GM20431 (cell line): ENCODE measurements around the gene LPIN2.
"Not testable (repeated sequence)": the region's sequence is repeated elsewhere in the genome, so short reads cannot be mapped to it uniquely, and the experiment has no call there.

Source experiments
- in situ Hi-C: fragments of 300-500 bp; cut with MseI, MboI; formaldehyde crosslinking; loops from one replicate; pipeline ENCODE4 v1.15.0; 2020; ENCODE audit warnings: low sequenced_read_pairs; ENCODE audit not compliant: unreplicated experiment

The LPIN2 gene

GRCh38 chr18:3010086-3010485, 2.9 kb downstream of the LPIN2 start:
- in situ Hi-C loops = no loop called here

- in situ Hi-C loops = no loop called here
These were observed 4.4 kb downstream of the LPIN2 start for GRCh38 chr18:3008541-3008940.

- in situ Hi-C loops = no loop called here
These were observed 5.5 kb downstream of the LPIN2 start for GRCh38 chr18:3007491-3007890.

GRCh38 chr18:3005462-3005861, 7.5 kb downstream of the LPIN2 start:
- in situ Hi-C loops = no loop called here

- in situ Hi-C loops = not testable (repeated sequence)
These were observed 9.2 kb downstream of the LPIN2 start for GRCh38 chr18:3003766-3004165.

- in situ Hi-C loops = no loop called here
These were observed 10.2 kb downstream of the LPIN2 start for GRCh38 chr18:3002732-3003131.

- in situ Hi-C loops = no loop called here
These were observed 14.3 kb downstream of the LPIN2 start for GRCh38 chr18:2998644-2999043.

- in situ Hi-C loops = no loop called here
These were observed 14.9 kb downstream of the LPIN2 start for GRCh38 chr18:2997846-2998564.

GRCh38 chr18:2997429-2997828, 15.5 kb downstream of the LPIN2 start:
- in situ Hi-C loops = no loop called here

GRCh38 chr18:2994603-2995432, 18.1 kb downstream of the LPIN2 start:
- in situ Hi-C loops = no loop called here

- in situ Hi-C loops = no loop called here
These were observed 18.8 kb downstream of the LPIN2 start for GRCh38 chr18:2994020-2994589.

- in situ Hi-C loops = no loop called here
These were observed 19.7 kb downstream of the LPIN2 start for GRCh38 chr18:2992995-2993877.

GRCh38 chr18:2990956-2991640, 21.8 kb downstream of the LPIN2 start:
- in situ Hi-C loops = no loop called here

GRCh38 chr18:2987876-2988790, 24.8 kb downstream of the LPIN2 start:
- in situ Hi-C loops = no loop called here

GRCh38 chr18:2986150-2986865, 26.6 kb downstream of the LPIN2 start:
- in situ Hi-C loops = no loop called here

GRCh38 chr18:2985628-2986027, 27.3 kb downstream of the LPIN2 start:
- in situ Hi-C loops = no loop called here

GRCh38 chr18:2984703-2985261, 28.2 kb downstream of the LPIN2 start:
- in situ Hi-C loops = no loop called here

GRCh38 chr18:2984091-2984490, 28.9 kb downstream of the LPIN2 start:
- in situ Hi-C loops = no loop called here
